Natural killer cell (primary cell): ENCODE data around the gene ZNF451. TPM values are rescaled to one million over a fixed set of nuclear protein-coding genes. Genes with fewer than 3 reads are reported as not detected.

Source experiments
- ATAC-seq, 3 donors: fragments of 150-1000 bp in 2 of 3; fragments of 200-7000 bp in 1 of 3; cut with Tn5 transposase; 1 replicate in 1 of 3; 2 replicates in 2 of 3; pipeline ENCODE4 v1.10.0; 2021; ENCODE audit warnings: mild to moderate bottlenecking in 2 of 3, moderate library complexity in 2 of 3
- DNase-seq, 2 donors: peaks; one replicate each; pipeline versions ENCODE4 v3.0.0 to v3.0.0-alpha.2; 2013 to 2021; ENCODE audit warnings: mixed read lengths in 1 of 2
- H3K27ac ChIP-seq: one replicate; pipeline ENCODE4 v1.5.1; 2013; ENCODE audit warnings: mild to moderate bottlenecking, low read length
- H3K27me3 ChIP-seq: one replicate; pipeline ENCODE4 v1.6.1; 2013; ENCODE audit warnings: low read length; ENCODE audit not compliant: control insufficient read depth, insufficient read depth
- H3K36me3 ChIP-seq: one replicate; pipeline ENCODE4 v1.6.1; 2013; ENCODE audit warnings: low read length; ENCODE audit not compliant: control insufficient read depth, insufficient read depth
- H3K4me1 ChIP-seq: one replicate; pipeline ENCODE4 v1.6.1; 2013; ENCODE audit warnings: low read length; ENCODE audit not compliant: control insufficient read depth, insufficient read depth
- H3K4me3 ChIP-seq: one replicate; pipeline ENCODE4 v1.5.1; 2013; ENCODE audit warnings: low read length
- H3K9me3 ChIP-seq: one replicate; pipeline ENCODE4 v1.6.1; 2013; ENCODE audit warnings: low read length; ENCODE audit not compliant: control insufficient read depth, insufficient read depth
- H3K27ac Mint-ChIP-seq, 2 donors: one replicate each; pipeline ENCODE4 v1.8.0; 2022; ENCODE audit warnings: mild to moderate bottlenecking in 2 of 2, mixed read lengths in 2 of 2, moderate library complexity in 1 of 2
- H3K27me3 Mint-ChIP-seq, 2 donors: one replicate each; pipeline ENCODE4 v1.8.0; 2022; ENCODE audit warnings: low read depth in 2 of 2, mixed read lengths in 2 of 2
- H3K36me3 Mint-ChIP-seq: one replicate; pipeline ENCODE4 v1.8.0; 2022; ENCODE audit warnings: mixed read lengths
- H3K4me1 Mint-ChIP-seq, 2 donors: one replicate each; pipeline ENCODE4 v1.8.0; 2022; ENCODE audit warnings: mixed read lengths in 2 of 2
- H3K4me3 Mint-ChIP-seq: one replicate; pipeline ENCODE4 v1.8.0; 2022; ENCODE audit warnings: mild to moderate bottlenecking, moderate library complexity, mixed read lengths
- H3K9me3 Mint-ChIP-seq, 2 donors: one replicate each; pipeline ENCODE4 v1.8.0; 2022; ENCODE audit warnings: mixed read lengths in 2 of 2
- WGBS: methylation state at CpG from one replicate; pipeline ENCODE4 v1.1.7; 2013; ENCODE audit warnings: missing lambda C conversion rate; ENCODE audit not compliant: insufficient coverage; 5-methylcytosine and 5-hydroxymethylcytosine counted together
- intact Hi-C: fragments of 100-400 bp; cut with micrococcal nuclease; formaldehyde crosslinking; loops from one replicate; pipeline ENCODE4 v1.14.2; 2022
- total RNA-seq, 4 donors: library from RNA; stranded (reverse); fragments of 120-200 nt in 1 of 4; gene quantifications; one replicate each; pipeline versions ENCODE4 v1.2.3 to v1.2.4, GENCODE V29; 2013 to 2022
- TF ChIP-seq, protein P1 (sequence below): fragments of 200-600 bp; IDR thresholded peaks from one replicate; pipeline ENCODE4 v1.8.0; 2022; ENCODE audit warnings: antibody characterized with exemption

Gene ZNF451
- total RNA-seq, 3 donors from 2014 or later (not counting 1 experiment from before 2014, with no cell fraction given), result 121 to 131 (median 122) TPM

DNA sequence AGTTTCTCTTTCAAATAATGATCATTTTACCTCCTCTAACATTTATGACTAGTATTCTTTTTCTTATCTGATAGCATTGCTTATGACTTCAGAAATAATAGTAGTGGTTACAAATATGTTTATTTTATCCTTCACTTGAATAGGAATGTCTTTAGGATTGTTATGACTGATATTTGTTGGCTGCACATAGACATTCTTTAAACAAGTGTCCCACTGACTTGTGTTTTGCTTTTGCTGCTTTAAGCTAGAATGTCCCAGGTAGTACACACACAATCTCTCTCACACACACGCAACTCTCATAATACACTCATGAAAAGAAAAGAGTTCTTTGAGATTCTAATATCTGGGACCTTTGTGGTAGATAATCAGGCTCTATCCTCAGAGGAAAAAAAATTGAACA is 21.9 kb upstream of the ZNF451 start:
- ATAC-seq (no peak), DNase-seq (no peak)
- Mint-ChIP-seq H3K36me3 (no peaks in the 10 kb centered on the region), H3K9me3 (no peaks in the 10 kb centered on the region), H3K4me1 (no peaks in the 10 kb centered on the region), H3K4me3 (no peak overlapping the region), H3K27ac (no peak overlapping the region), H3K27me3 (no peaks in the 10 kb centered on the region)
- Histone ChIP-seq H3K4me3 (no peak overlapping the region), H3K9me3 (no peaks in the 10 kb centered on the region), H3K27me3 (no peaks in the 10 kb centered on the region), H3K4me1 (no peaks in the 10 kb centered on the region), H3K27ac (no peak overlapping the region), H3K36me3 (peaks cover 6% of the 10 kb centered on the region)
- intact Hi-C loops, result no loop called here
- no CpG with 5 or more reads among the region's 1 CpG for WGBS
- TF ChIP-seq, protein P1, sequence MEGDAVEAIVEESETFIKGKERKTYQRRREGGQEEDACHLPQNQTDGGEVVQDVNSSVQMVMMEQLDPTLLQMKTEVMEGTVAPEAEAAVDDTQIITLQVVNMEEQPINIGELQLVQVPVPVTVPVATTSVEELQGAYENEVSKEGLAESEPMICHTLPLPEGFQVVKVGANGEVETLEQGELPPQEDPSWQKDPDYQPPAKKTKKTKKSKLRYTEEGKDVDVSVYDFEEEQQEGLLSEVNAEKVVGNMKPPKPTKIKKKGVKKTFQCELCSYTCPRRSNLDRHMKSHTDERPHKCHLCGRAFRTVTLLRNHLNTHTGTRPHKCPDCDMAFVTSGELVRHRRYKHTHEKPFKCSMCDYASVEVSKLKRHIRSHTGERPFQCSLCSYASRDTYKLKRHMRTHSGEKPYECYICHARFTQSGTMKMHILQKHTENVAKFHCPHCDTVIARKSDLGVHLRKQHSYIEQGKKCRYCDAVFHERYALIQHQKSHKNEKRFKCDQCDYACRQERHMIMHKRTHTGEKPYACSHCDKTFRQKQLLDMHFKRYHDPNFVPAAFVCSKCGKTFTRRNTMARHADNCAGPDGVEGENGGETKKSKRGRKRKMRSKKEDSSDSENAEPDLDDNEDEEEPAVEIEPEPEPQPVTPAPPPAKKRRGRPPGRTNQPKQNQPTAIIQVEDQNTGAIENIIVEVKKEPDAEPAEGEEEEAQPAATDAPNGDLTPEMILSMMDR, result no peak

- Histone ChIP-seq H3K4me1 (no peaks in the 10 kb centered on the region), H3K27me3 (no peaks in the 10 kb centered on the region), H3K36me3 (peaks cover 4% of the 10 kb centered on the region), H3K27ac (no peak overlapping the region), H3K9me3 (no peaks in the 10 kb centered on the region), H3K4me3 (no peak overlapping the region)
- DNase-seq (no peak), ATAC-seq (no peak)
- H3K27ac Mint-ChIP-seq, result no peak overlapping the region
- no peaks in the 10 kb centered on the region for H3K36me3 Mint-ChIP-seq
- H3K4me1 Mint-ChIP-seq, result no peaks in the 10 kb centered on the region
- H3K4me3 Mint-ChIP-seq, result no peak overlapping the region
- intact Hi-C loops, result no loop called here
- whole genome bisulfite sequencing, result 94% methylated on average over 4 of the region's 4 CpGs
- H3K9me3 Mint-ChIP-seq, result no peaks in the 10 kb centered on the region
- TF ChIP-seq, protein P1, result no peak
- H3K27me3 Mint-ChIP-seq, result no peaks in the 10 kb centered on the region
Observed at GRCh38 chr6:57069228-57069627, 20.8 kb upstream of the ZNF451 start.

GRCh38 chr6:57069920-57070331 is 20.1 kb upstream of the ZNF451 start:
- no peak for DNase-seq
- 96% methylated on average over 9 of the region's 9 CpGs for WGBS
- no peak for ATAC-seq

DNA sequence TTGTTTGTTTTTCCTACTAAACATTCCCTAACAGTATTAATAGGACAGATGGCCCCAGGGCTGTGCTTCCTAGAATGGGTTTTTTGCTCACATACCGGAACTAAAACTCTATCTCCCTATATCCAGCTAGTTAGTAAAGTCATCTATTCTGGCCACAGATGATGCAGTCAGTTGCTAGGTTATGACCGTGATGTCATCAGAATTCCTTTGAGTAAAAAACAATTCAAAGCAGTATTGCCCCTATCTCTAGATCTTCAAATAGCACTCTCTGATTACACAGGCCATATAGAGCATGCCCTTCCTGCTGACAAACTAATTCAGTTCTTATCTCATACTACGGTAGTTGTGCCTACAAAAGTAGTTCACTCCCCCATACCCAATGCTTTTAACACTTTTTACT is 17.9 kb upstream of the ZNF451 start:
- TF ChIP-seq, protein P1, result no peak
- Mint-ChIP-seq H3K9me3 (no peaks in the 10 kb centered on the region), H3K4me1 (no peaks in the 10 kb centered on the region), H3K36me3 (no peaks in the 10 kb centered on the region), H3K27ac (no peak overlapping the region), H3K4me3 (no peak overlapping the region), H3K27me3 (no peaks in the 10 kb centered on the region)
- Histone ChIP-seq H3K4me1 (no peaks in the 10 kb centered on the region), H3K27ac (no peak overlapping the region), H3K36me3 (no peaks in the 10 kb centered on the region), H3K9me3 (no peaks in the 10 kb centered on the region), H3K27me3 (no peaks in the 10 kb centered on the region), H3K4me3 (no peak overlapping the region)
- WGBS, result 93% methylated on average over 3 of the region's 3 CpGs
- intact Hi-C loops, result no loop called here
- ATAC-seq, result no peak
- DNase-seq, result no peak

More at GRCh38 chr6:57069920-57070331, 20.1 kb upstream of the ZNF451 start:
- TF ChIP-seq, protein P1, result no peak
- Histone ChIP-seq H3K4me3 (no peak overlapping the region), H3K9me3 (no peaks in the 10 kb centered on the region), H3K36me3 (peaks cover 4% of the 10 kb centered on the region), H3K27ac (no peak overlapping the region), H3K27me3 (no peaks in the 10 kb centered on the region), H3K4me1 (no peaks in the 10 kb centered on the region)
- Mint-ChIP-seq H3K27me3 (no peaks in the 10 kb centered on the region), H3K9me3 (no peaks in the 10 kb centered on the region), H3K4me1 (no peaks in the 10 kb centered on the region), H3K4me3 (no peak overlapping the region), H3K27ac (no peak overlapping the region), H3K36me3 (no peaks in the 10 kb centered on the region)
- intact Hi-C loops, result no loop called here
